Activated CD4-positive, alpha-beta T cell treated with anti-CD3 and anti-CD28 coated beads, Interleukin-2, amount 10 ng/mL, durations not matched to agents 7 days and 5 days (primary cell): ENCODE results near the gene TMEM270. TPM values are rescaled to one million over a fixed set of nuclear protein-coding genes. Genes with fewer than 3 reads are reported as not detected.
A peak's percentile ranks its signal among the peaks of the same experiment; 100 is the strongest.
"Not testable (repeated sequence)": the region's sequence is repeated elsewhere in the genome, so short reads cannot be mapped to it uniquely, and the experiment has no call there.

Experiments
- CTCF ChIA-PET: fragments of 350-600 bp; sonication (Branson Sonifier 250); formaldehyde crosslinking; loops from one replicate; lab custom pipeline; 2021; ENCODE audit warnings: antibody characterized with exemption; lab: Charles Lee
- POLR2A ChIA-PET: fragments of 350-600 bp; sonication (Branson Sonifier 250); formaldehyde crosslinking; loops from one replicate; lab custom pipeline; 2021; ENCODE audit warnings: antibody characterized with exemption; lab: Charles Lee
- DNase-seq: peaks from one replicate; pipeline ENCODE4 v3.0.0-alpha.2; 2020
- H3K27ac Mint-ChIP-seq: one replicate; pipeline ENCODE4 v1.8.0; 2021; ENCODE audit warnings: mild to moderate bottlenecking, moderate library complexity, mixed read lengths
- H3K27me3 Mint-ChIP-seq: one replicate; pipeline ENCODE4 v1.8.0; 2021; ENCODE audit warnings: mixed read lengths
- H3K36me3 Mint-ChIP-seq: one replicate; pipeline ENCODE4 v1.8.0; 2021; ENCODE audit warnings: low read depth, mixed read lengths
- H3K4me1 Mint-ChIP-seq: one replicate; pipeline ENCODE4 v1.8.0; 2021; ENCODE audit warnings: mixed read lengths
- H3K4me3 Mint-ChIP-seq: one replicate; pipeline ENCODE4 v1.8.0; 2021; ENCODE audit warnings: mild to moderate bottlenecking, moderate library complexity, mixed read lengths
- H3K9me3 Mint-ChIP-seq: one replicate; pipeline ENCODE4 v1.8.0; 2021; ENCODE audit warnings: mixed read lengths
- total RNA-seq, 2 experiments: library from RNA; stranded (reverse); gene quantifications; one replicate each; pipeline ENCODE4 v1.2.3, GENCODE V29; 2021

The TMEM270 gene
- total RNA-seq: not detected

- Mint-ChIP-seq H3K27me3 (peaks cover 16% of the 10 kb centered on the region), H3K36me3 (no peaks in the 10 kb centered on the region), H3K4me3 (no peak within 1 kb of the TSS), H3K9me3 (no peaks in the 10 kb centered on the region), H3K4me1 (no peaks in the 10 kb centered on the region), H3K27ac (no peak within 1 kb of the TSS)
- ChIA-PET POLR2A (no interaction called here), CTCF (no interaction called here)
- DNase-seq: no peak
Observed at GRCh38 chr7:73860859-73861258, at the start of gene TMEM270. Gene TMEM270 (plus strand): TSS chr7:73861159. CDS start chr7:73861195, 36 bp downstream.

- ChIA-PET CTCF (no interaction called here), POLR2A (no interaction called here)
- Mint-ChIP-seq H3K4me3 (no peak overlapping the region), H3K27ac (no peak overlapping the region), H3K27me3 (peaks cover 3% of the 10 kb centered on the region), H3K9me3 (peaks cover 3% of the 10 kb centered on the region), H3K4me1 (no peaks in the 10 kb centered on the region), H3K36me3 (no peaks in the 10 kb centered on the region)
- DNase-seq: peak; percentile 60
Observed at GRCh38 chr7:73811760-73812168, 49.2 kb upstream of the TMEM270 start.

GRCh38 chr7:73812996-73813395 lies 48.0 kb upstream of the TMEM270 start:
- Mint-ChIP-seq H3K27ac (no peak overlapping the region), H3K27me3 (peaks cover 3% of the 10 kb centered on the region), H3K4me3 (no peak overlapping the region), H3K36me3 (no peaks in the 10 kb centered on the region), H3K9me3 (peaks cover 3% of the 10 kb centered on the region), H3K4me1 (no peaks in the 10 kb centered on the region)
- ChIA-PET POLR2A (no interaction called here), CTCF (no interaction called here)
- DNase-seq: no peak

- no peaks in the 10 kb centered on the region for H3K4me1 Mint-ChIP-seq
- no peak for DNase-seq
- H3K9me3 Mint-ChIP-seq: peaks cover 3% of the 10 kb centered on the region
- peaks cover 8% of the 10 kb centered on the region for H3K27me3 Mint-ChIP-seq
- H3K36me3 Mint-ChIP-seq: no peaks in the 10 kb centered on the region
- POLR2A ChIA-PET: no interaction called here
- no peak overlapping the region for H3K27ac Mint-ChIP-seq
- H3K4me3 Mint-ChIP-seq: no peak overlapping the region
- CTCF ChIA-PET: interaction anchor here (0.6 to 1.6 kb wide), 3 partner anchors 32 to 62 kb away, joined by 3 to 4 read pairs (median 3); no protein-coding TSS in a partner anchor
Observed at GRCh38 chr7:73815436-73815835, 45.5 kb upstream of the TMEM270 start.

GRCh38 chr7:73817121-73817520 lies 43.8 kb upstream of the TMEM270 start:
- ChIA-PET CTCF (no interaction called here), POLR2A (no interaction called here)
- Mint-ChIP-seq H3K27me3 (peaks cover 8% of the 10 kb centered on the region), H3K9me3 (peaks cover 3% of the 10 kb centered on the region), H3K27ac (no peak overlapping the region), H3K36me3 (no peaks in the 10 kb centered on the region), H3K4me3 (no peak overlapping the region), H3K4me1 (no peaks in the 10 kb centered on the region)
- no peak for DNase-seq

- ChIA-PET CTCF (no interaction called here), POLR2A (no interaction called here)
- Mint-ChIP-seq H3K4me3 (no peak overlapping the region), H3K4me1 (no peaks in the 10 kb centered on the region), H3K36me3 (no peaks in the 10 kb centered on the region), H3K27me3 (peaks cover 5% of the 10 kb centered on the region), H3K27ac (no peak overlapping the region), H3K9me3 (no peaks in the 10 kb centered on the region)
- DNase-seq: no peak
Observed at GRCh38 chr7:73820013-73820412, 40.9 kb upstream of the TMEM270 start.

- H3K27ac Mint-ChIP-seq, H3K9me3 Mint-ChIP-seq, H3K27me3 Mint-ChIP-seq, DNase-seq, POLR2A ChIA-PET, H3K4me3 Mint-ChIP-seq, H3K36me3 Mint-ChIP-seq, H3K4me1 Mint-ChIP-seq: not testable (repeated sequence)
- CTCF ChIA-PET: interaction anchor here (0.6 to 0.9 kb wide), 3 partner anchors 29 to 740 kb away, joined by 3 read pairs; no protein-coding TSS in a partner anchor
Observed at GRCh38 chr7:73821597-73822285, 39.2 kb upstream of the TMEM270 start.

GRCh38 chr7:73822319-73823173 lies 38.4 kb upstream of the TMEM270 start:
- H3K27me3 Mint-ChIP-seq: peaks cover 16% of the 10 kb centered on the region
- H3K9me3 Mint-ChIP-seq: no peaks in the 10 kb centered on the region
- no peak overlapping the region for H3K27ac Mint-ChIP-seq
- peaks cover 11% of the 10 kb centered on the region for H3K4me1 Mint-ChIP-seq
- no peak for DNase-seq
- H3K4me3 Mint-ChIP-seq: no peak overlapping the region
- POLR2A ChIA-PET: interaction anchor here (0.5 kb wide), 1 partner anchor 20 kb away, joined by 3 read pairs; no protein-coding TSS in a partner anchor
- CTCF ChIA-PET: interaction anchor here (0.6 to 0.7 kb wide), 2 partner anchors 204 to 739 kb away, joined by 3 read pairs; no protein-coding TSS in a partner anchor
- no peaks in the 10 kb centered on the region for H3K36me3 Mint-ChIP-seq

GRCh38 chr7:73823257-73823656 lies 37.7 kb upstream of the TMEM270 start:
- Mint-ChIP-seq H3K4me3 (no peak overlapping the region), H3K27ac (no peak overlapping the region), H3K4me1 (peaks cover 17% of the 10 kb centered on the region), H3K9me3 (no peaks in the 10 kb centered on the region), H3K36me3 (no peaks in the 10 kb centered on the region), H3K27me3 (peaks cover 18% of the 10 kb centered on the region)
- ChIA-PET CTCF (interaction anchor here (0.9 kb wide), 1 partner anchor 32 kb away, joined by 3 read pairs; no protein-coding TSS in a partner anchor), POLR2A (interaction anchor here (0.5 kb wide), 1 partner anchor 19 kb away, joined by 3 read pairs; no protein-coding TSS in a partner anchor)
- no peak for DNase-seq

- Mint-ChIP-seq H3K4me1 (peaks cover 22% of the 10 kb centered on the region), H3K27ac (no peak overlapping the region), H3K4me3 (no peak overlapping the region), H3K27me3 (peaks cover 18% of the 10 kb centered on the region), H3K9me3 (no peaks in the 10 kb centered on the region), H3K36me3 (no peaks in the 10 kb centered on the region)
- CTCF ChIA-PET: interaction anchor here (0.9 to 1.6 kb wide), 2 partner anchors 9 to 31 kb away, joined by 3 read pairs; no protein-coding TSS in a partner anchor
- DNase-seq: no peak
- POLR2A ChIA-PET: no interaction called here
Observed at GRCh38 chr7:73823873-73824592, 36.9 kb upstream of the TMEM270 start.

- no peak overlapping the region for H3K27ac Mint-ChIP-seq
- no peaks in the 10 kb centered on the region for H3K36me3 Mint-ChIP-seq
- peaks cover 25% of the 10 kb centered on the region for H3K4me1 Mint-ChIP-seq
- no peak for DNase-seq
- H3K9me3 Mint-ChIP-seq: no peaks in the 10 kb centered on the region
- POLR2A ChIA-PET: no interaction called here
- CTCF ChIA-PET: interaction anchor here (1.6 to 2.1 kb wide), 2 partner anchors 9 to 11 kb away, joined by 3 to 5 read pairs; no protein-coding TSS in a partner anchor
- no peak overlapping the region for H3K4me3 Mint-ChIP-seq
- H3K27me3 Mint-ChIP-seq: peaks cover 13% of the 10 kb centered on the region
Observed at GRCh38 chr7:73824986-73825385, 36.0 kb upstream of the TMEM270 start.

GRCh38 chr7:73827567-73828106 lies 33.3 kb upstream of the TMEM270 start:
- ChIA-PET POLR2A (no interaction called here), CTCF (interaction anchor here (1.7 kb wide), 1 partner anchor 198 kb away, joined by 3 read pairs; no protein-coding TSS in a partner anchor)
- no peaks in the 10 kb centered on the region for H3K36me3 Mint-ChIP-seq
- H3K27me3 Mint-ChIP-seq: peaks cover 13% of the 10 kb centered on the region
- no peaks in the 10 kb centered on the region for H3K9me3 Mint-ChIP-seq
- DNase-seq: no peak
- peak overlapping the region; percentile 68 for H3K27ac Mint-ChIP-seq
- peaks cover 25% of the 10 kb centered on the region for H3K4me1 Mint-ChIP-seq
- H3K4me3 Mint-ChIP-seq: no peak overlapping the region
